Measurements from ENCODE around the gene EXOSC2.

The EXOSC2 gene

GRCh38 chr9:130741024-130741305 is 47.4 kb downstream of the EXOSC2 start:
- no peak for DNase-seq

DNA sequence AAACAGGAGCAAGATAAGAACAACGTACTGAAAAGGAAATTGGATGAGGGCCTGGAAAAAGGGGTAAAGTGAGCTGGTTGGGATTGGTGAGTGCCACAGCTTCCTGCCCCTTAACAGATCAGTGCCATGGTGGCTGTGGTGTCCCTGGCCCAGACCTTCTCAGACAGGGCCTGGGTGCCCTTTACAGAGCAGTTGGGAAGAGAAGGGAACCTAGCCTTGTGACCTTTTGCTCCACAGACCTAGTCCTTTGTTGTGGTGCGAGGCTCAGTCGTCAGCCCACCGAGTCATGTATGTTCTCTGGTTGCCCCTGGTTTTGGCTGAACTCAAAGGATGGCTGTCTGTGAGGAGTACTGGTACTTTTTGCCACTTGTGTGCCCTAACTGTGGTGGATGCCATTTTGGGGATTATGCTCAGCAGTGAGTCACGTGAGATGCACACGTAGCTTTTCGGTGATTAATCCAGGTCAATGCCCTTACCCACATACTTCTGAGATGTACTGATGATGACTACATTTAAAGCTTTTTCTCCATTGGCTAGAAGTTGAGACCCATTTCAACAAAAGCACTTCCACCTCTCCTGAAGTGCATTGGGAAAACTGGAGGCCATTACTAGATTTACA is 48.4 kb downstream of the EXOSC2 start:
- no peak for DNase-seq

DNA sequence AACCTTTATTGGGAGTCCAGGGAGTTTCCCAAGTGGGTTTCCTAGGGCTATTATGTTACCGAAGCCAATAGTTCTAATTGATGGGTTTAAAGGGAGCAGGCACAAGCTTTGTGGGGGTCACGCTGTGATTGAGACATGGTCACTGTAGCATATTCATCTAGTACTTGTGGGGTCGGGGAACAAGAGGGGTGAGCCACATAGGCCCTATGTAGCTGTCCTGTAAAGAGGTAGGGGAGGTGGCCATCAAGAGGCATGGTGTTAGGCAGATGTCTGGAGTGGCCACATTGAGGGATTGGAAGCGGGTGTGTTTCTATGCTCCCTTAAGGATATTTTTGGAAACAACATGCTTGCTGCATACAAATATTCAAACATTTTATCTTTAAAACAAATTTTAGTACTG is 50.1 kb downstream of the EXOSC2 start:
- no peak for DNase-seq

- no peak for DNase-seq
These were observed 51.7 kb downstream of the EXOSC2 start for GRCh38 chr9:130745210-130745800.

DNA sequence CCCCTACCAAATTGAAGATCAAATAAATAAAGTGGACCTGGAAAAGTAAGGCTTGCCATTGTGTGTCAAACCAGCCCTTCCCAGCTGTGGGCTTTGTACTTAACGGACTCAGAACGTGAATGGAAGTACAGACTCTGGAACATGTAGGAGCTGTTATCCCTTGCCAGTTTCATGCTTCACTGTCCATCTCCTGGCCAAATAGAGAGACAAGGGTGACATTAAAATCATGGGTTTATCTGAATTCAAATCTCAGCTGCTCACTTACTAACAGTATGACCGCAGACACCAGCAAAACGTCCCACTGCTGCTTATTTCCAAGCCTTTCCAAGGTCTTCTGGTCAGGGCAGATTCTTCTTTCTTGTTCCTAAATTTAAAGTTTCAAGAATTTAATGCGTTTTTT is 52.2 kb downstream of the EXOSC2 start:
- no peak for DNase-seq

DNA sequence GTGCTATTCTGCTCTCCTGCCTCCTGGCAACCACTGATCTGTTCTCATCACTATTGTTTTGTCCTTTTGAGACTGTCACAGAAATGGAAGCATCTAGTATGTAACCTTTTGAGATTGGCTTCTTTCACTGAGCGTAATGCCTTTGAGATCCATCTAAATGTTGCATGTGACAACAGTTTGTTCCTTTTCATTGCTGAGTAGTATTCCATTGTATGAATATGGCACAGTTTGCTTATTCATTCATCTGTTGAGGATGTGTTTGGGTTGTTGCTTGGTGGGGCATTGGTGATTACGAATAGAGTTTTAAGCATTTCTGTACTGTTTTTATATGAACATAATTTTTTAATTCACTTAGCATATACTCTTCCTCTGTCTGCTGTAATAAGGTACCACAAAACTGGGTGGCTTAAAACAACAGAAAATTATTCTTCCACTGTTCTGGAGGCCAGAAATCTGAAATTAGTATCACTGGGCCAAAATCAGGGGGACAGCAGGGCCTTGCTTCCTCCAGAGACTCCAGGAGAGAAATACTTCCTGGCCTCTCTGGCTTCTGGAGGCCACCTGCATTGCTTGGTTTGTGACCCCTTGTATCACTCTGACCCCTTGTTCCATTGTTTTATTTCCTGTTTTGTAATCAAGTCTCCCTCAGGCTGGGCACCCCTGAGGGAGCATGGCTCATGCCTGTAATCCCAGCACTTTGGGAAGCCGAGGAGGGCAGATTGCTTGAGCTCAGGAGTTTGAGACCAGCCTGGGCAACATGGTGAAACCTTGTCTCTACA is 53.0 kb downstream of the EXOSC2 start:
- no peak for DNase-seq

DNA sequence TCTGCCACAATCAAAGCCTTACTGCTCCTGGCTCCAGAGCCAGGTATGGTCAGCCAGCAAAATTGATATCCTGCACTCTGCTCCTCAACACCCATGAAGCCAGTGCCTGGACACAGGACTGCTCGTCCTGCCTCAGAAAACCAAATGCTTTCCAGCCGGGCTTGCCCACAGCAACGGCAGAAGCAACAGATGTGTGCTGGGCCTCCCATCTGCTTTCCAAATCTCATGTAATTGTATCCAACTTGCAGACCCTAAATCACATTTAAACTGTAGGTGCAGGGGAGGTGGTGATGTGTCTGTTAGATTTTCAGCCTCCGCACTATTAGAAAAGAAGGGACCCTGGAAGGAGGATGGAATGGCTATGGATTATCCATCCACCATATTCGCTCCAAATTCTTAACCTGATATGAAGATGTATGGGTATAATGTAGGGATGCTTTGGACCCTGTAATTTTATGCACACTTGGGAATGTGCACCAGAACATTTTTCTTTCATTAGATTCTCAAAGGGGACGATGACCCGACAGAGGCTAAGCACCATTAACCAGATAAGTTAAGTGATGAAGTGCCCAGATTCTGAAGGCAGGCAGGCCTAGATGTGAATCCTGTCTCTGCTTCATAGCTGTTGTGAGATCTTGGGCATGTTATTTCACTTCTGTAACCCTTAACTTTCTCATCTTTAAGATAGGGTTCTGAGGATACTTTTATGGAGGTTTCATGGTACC is 58.2 kb downstream of the EXOSC2 start:
- DNase-seq = no peak
